IMR-90 (cell line): ENCODE measurements around the gene HMBS.

Source experiments
- BHLHE40 ChIP-seq: fragments of 150-350 bp; IDR thresholded peaks from 2 replicates; pipeline ENCODE4 v1.6.1; 2016; ENCODE audit warnings: mild to moderate bottlenecking, low read depth, low read length
- CEBPB ChIP-seq: IDR thresholded peaks from 2 replicates; pipeline ENCODE4 v1.6.1; 2012; ENCODE audit warnings: low read depth, low read length, improper control_type of control experiment
- MAFK ChIP-seq: IDR thresholded peaks from 2 replicates; pipeline ENCODE4 v1.6.1; 2012; ENCODE audit warnings: low read depth, low read length, improper control_type of control experiment
- MXI1 ChIP-seq: IDR thresholded peaks from 2 replicates; pipeline ENCODE4 v1.6.1; 2012; ENCODE audit warnings: low read depth, mild to moderate bottlenecking, low read length, moderate library complexity, borderline replicate concordance
- NFE2L2 ChIP-seq: fragments of 150-350 bp; IDR thresholded peaks from 2 replicates; pipeline ENCODE4 v1.6.1; 2016; ENCODE audit warnings: low read depth, mild to moderate bottlenecking, low read length
- POLR2A ChIP-seq: IDR thresholded peaks from 2 replicates; pipeline ENCODE4 v1.6.1; 2012; ENCODE audit warnings: mild to moderate bottlenecking, low read depth, low read length
- RFX5 ChIP-seq: IDR thresholded peaks from 2 replicates; pipeline ENCODE4 v1.8.0; 2012; ENCODE audit warnings: low read depth, mild to moderate bottlenecking, low read length, moderate library complexity
- SMC3 ChIP-seq: fragments of 150-350 bp; IDR thresholded peaks from 2 replicates; pipeline ENCODE4 v1.6.1; 2016; ENCODE audit warnings: low read depth, mild to moderate bottlenecking, antibody characterized with exemption, low read length, moderate library complexity
- USF2 ChIP-seq: fragments of 150-350 bp; IDR thresholded peaks from 2 replicates; pipeline ENCODE4 v1.6.1; 2017; ENCODE audit warnings: mild to moderate bottlenecking, antibody characterized with exemption, low read length, low read depth
- TF ChIP-seq, protein P1 (sequence below): conservative IDR thresholded peaks from 2 replicates; pipeline ENCODE4 v1.5.1; 2012; ENCODE audit warnings: mild to moderate bottlenecking, low read depth, low read length, improper control_type of control experiment
- TF ChIP-seq, protein P2 (sequence below): fragments of 150-350 bp; IDR thresholded peaks from 2 replicates; pipeline ENCODE4 v1.6.1; 2016; ENCODE audit warnings: low read depth, mild to moderate bottlenecking, low read length, moderate library complexity, borderline replicate concordance

- TF ChIP-seq POLR2A (no peak), CEBPB (no peak), NFE2L2 (no peak), MXI1 (no peak), SMC3 (no peak), MAFK (no peak), USF2 (no peak), BHLHE40 (no peak), RFX5 (no peak)
- TF ChIP-seq, protein P1, sequence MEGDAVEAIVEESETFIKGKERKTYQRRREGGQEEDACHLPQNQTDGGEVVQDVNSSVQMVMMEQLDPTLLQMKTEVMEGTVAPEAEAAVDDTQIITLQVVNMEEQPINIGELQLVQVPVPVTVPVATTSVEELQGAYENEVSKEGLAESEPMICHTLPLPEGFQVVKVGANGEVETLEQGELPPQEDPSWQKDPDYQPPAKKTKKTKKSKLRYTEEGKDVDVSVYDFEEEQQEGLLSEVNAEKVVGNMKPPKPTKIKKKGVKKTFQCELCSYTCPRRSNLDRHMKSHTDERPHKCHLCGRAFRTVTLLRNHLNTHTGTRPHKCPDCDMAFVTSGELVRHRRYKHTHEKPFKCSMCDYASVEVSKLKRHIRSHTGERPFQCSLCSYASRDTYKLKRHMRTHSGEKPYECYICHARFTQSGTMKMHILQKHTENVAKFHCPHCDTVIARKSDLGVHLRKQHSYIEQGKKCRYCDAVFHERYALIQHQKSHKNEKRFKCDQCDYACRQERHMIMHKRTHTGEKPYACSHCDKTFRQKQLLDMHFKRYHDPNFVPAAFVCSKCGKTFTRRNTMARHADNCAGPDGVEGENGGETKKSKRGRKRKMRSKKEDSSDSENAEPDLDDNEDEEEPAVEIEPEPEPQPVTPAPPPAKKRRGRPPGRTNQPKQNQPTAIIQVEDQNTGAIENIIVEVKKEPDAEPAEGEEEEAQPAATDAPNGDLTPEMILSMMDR: peak; percentile 31; the same call in 1 of the 2 replicates
- TF ChIP-seq, protein P2, sequence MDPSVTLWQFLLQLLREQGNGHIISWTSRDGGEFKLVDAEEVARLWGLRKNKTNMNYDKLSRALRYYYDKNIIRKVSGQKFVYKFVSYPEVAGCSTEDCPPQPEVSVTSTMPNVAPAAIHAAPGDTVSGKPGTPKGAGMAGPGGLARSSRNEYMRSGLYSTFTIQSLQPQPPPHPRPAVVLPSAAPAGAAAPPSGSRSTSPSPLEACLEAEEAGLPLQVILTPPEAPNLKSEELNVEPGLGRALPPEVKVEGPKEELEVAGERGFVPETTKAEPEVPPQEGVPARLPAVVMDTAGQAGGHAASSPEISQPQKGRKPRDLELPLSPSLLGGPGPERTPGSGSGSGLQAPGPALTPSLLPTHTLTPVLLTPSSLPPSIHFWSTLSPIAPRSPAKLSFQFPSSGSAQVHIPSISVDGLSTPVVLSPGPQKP: no peak
Measured at GRCh38 chr11:119134389-119134978, 49.8 kb downstream of the HMBS start.
